Hepatocyte (in vitro differentiated cells): ENCODE measurements around the gene BRINP3. TPM values are rescaled to one million over a fixed set of nuclear protein-coding genes. Genes with fewer than 3 reads are reported as not detected.

Source experiments
- DNase-seq: peaks from one replicate; pipeline ENCODE4 v3.0.0-alpha.2; 2016; ENCODE audit warnings: low spot score
- H2AFZ ChIP-seq: fragments of 200-600 bp; sonication (generic); 2 replicates; pipeline ENCODE4 v1.6.0; 2016; ENCODE audit warnings: antibody characterized with exemption, mild to moderate bottlenecking
- H3K27ac ChIP-seq: fragments of 200-600 bp; sonication (generic); 2 replicates; pipeline ENCODE4 v1.5.1; 2016; ENCODE audit warnings: mild to moderate bottlenecking
- H3K27me3 ChIP-seq: fragments of 200-600 bp; sonication (generic); 2 replicates; pipeline ENCODE4 v1.6.1; 2016
- H3K36me3 ChIP-seq: fragments of 200-600 bp; sonication (generic); replicated peaks from 2 replicates; pipeline ENCODE4 v1.5.1; 2016; ENCODE audit warnings: low read depth; ENCODE audit not compliant: insufficient read depth
- H3K4me1 ChIP-seq: fragments of 200-600 bp; sonication (generic); 2 replicates; pipeline ENCODE4 v1.5.1; 2016; ENCODE audit warnings: mild to moderate bottlenecking, moderate library complexity; ENCODE audit not compliant: insufficient read depth
- H3K4me2 ChIP-seq: fragments of 200-600 bp; sonication (generic); 2 replicates; pipeline ENCODE4 v1.6.0; 2016
- H3K4me3 ChIP-seq: fragments of 200-600 bp; sonication (generic); 2 replicates; pipeline ENCODE4 v1.5.1; 2016; ENCODE audit warnings: mild to moderate bottlenecking
- H3K79me2 ChIP-seq: fragments of 200-600 bp; sonication (generic); 2 replicates; pipeline ENCODE4 v1.6.0; 2017; ENCODE audit warnings: mild to moderate bottlenecking
- H3K9me2 ChIP-seq: fragments of 200-600 bp; sonication (generic); replicated peaks from 2 replicates; pipeline ENCODE4 v1.6.0; 2017; ENCODE audit warnings: mild to moderate bottlenecking; ENCODE audit not compliant: insufficient read depth
- H3K9me3 ChIP-seq: fragments of 200-600 bp; sonication (generic); 2 replicates; pipeline ENCODE4 v1.5.1; 2016; ENCODE audit warnings: low read depth, mild to moderate bottlenecking
- H4K20me1 ChIP-seq: fragments of 200-600 bp; sonication (generic); 2 replicates; pipeline ENCODE4 v1.6.0; 2016; ENCODE audit warnings: mild to moderate bottlenecking; ENCODE audit not compliant: insufficient read depth, poor library complexity, severe bottlenecking
- EZH2 ChIP-seq: fragments of 200-600 bp; sonication (generic); IDR thresholded peaks from 2 replicates; pipeline ENCODE4 v1.6.1; 2016; ENCODE audit warnings: antibody characterized with exemption, mild to moderate bottlenecking, borderline replicate concordance
- EZH2phosphoT487 ChIP-seq: fragments of 200-600 bp; sonication (generic); IDR thresholded peaks from one replicate; pipeline ENCODE4 v1.6.1; 2018; ENCODE audit warnings: antibody characterized with exemption, mild to moderate bottlenecking, low read depth, moderate library complexity; ENCODE audit not compliant: unreplicated experiment, severe bottlenecking
- WGBS: methylation state at CpG from one replicate; pipeline ENCODE4 v1.1.6; 2016; ENCODE audit warnings: low lambda C conversion rate; ENCODE audit errors: missing lambda C conversion rate; 5-methylcytosine and 5-hydroxymethylcytosine counted together
- polyA plus RNA-seq: library from polyadenylated mRNA; unstranded; fragments of >200 nt; fragmentation: Nextera tagmentation; extraction: Ambion mirVana; gene quantifications from 2 replicates; pipeline ENCODE4 v1.2.1, GENCODE V29; 2016
- total RNA-seq: library from RNA; depleted of rRNA; stranded (reverse); fragments of >200 nt; gene quantifications from 2 replicates; pipeline ENCODE4 v1.2.3, GENCODE V29; 2014
- TF ChIP-seq, protein P1 (sequence below): fragments of 200-600 bp; sonication (generic); IDR thresholded peaks from 2 replicates; pipeline ENCODE4 v1.5.1; 2016; ENCODE audit warnings: antibody characterized with exemption, mild to moderate bottlenecking; ENCODE audit not compliant: poor library complexity

Gene BRINP3
- total and polyA plus RNA-seq, 2 experiments from 2014 or later: 15.3 to 37.9 TPM

DNA sequence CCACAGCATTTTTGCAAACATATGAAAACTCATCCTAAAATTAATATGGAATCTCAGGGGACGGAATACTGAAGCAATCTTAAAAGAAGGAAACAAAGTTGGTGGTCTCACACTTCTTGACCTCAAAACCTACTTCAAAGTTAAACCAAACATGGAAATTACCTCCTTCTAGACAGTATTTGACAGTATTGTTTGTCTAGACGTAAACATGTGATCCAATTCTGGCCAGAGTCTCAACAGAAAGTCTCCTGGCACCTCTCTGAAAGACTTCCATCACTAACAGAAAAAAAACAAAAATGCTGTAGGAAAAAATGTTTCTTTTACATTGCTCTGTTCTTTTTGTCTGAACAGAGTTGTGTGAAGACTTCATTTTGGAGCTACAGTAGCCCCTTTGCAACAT is 99.7 kb downstream of the BRINP3 start:
- no peak overlapping the region for H2AFZ ChIP-seq
- TF ChIP-seq EZH2phosphoT487 (no peak), EZH2 (no peak)
- TF ChIP-seq, protein P1, sequence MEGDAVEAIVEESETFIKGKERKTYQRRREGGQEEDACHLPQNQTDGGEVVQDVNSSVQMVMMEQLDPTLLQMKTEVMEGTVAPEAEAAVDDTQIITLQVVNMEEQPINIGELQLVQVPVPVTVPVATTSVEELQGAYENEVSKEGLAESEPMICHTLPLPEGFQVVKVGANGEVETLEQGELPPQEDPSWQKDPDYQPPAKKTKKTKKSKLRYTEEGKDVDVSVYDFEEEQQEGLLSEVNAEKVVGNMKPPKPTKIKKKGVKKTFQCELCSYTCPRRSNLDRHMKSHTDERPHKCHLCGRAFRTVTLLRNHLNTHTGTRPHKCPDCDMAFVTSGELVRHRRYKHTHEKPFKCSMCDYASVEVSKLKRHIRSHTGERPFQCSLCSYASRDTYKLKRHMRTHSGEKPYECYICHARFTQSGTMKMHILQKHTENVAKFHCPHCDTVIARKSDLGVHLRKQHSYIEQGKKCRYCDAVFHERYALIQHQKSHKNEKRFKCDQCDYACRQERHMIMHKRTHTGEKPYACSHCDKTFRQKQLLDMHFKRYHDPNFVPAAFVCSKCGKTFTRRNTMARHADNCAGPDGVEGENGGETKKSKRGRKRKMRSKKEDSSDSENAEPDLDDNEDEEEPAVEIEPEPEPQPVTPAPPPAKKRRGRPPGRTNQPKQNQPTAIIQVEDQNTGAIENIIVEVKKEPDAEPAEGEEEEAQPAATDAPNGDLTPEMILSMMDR: no peak
- H3K4me2 ChIP-seq: no peak overlapping the region
- H3K27me3 ChIP-seq: no peaks in the 10 kb centered on the region
- DNase-seq: no peak
- H3K36me3 ChIP-seq: no peaks in the 10 kb centered on the region
- no peak overlapping the region for H3K4me3 ChIP-seq
- H3K27ac ChIP-seq: no peak overlapping the region
- H4K20me1 ChIP-seq: no peaks in the 10 kb centered on the region
- 60% methylated on average over 2 of the region's 2 CpGs for WGBS
- no peaks in the 10 kb centered on the region for H3K79me2 ChIP-seq
- no peaks in the 10 kb centered on the region for H3K9me2 ChIP-seq
- no peaks in the 10 kb centered on the region for H3K4me1 ChIP-seq
- H3K9me3 ChIP-seq: no peaks in the 10 kb centered on the region

DNA sequence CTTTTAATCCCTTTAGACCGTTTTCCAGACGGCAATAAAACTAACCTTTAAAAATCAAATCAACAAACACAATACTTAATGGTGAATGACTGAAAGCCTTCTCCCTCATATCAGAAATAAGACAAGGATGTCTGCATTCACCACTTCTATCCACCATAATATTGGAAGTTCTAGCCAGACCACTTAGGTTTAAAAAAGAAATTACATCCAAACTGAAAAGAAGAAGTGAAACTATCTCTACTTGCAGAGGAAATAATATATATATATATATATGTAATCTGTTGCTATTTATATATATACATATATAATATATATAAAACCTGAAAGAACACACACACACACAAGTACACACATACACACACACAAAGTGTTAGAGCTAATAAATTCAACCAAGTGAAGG is 100.4 kb downstream of the BRINP3 start:
- H3K9me2 ChIP-seq: no peaks in the 10 kb centered on the region
- TF ChIP-seq EZH2 (no peak), EZH2phosphoT487 (no peak)
- TF ChIP-seq, protein P1: no peak
- no peak for DNase-seq
- no peak overlapping the region for H3K4me3 ChIP-seq
- no peaks in the 10 kb centered on the region for H3K9me3 ChIP-seq
- H4K20me1 ChIP-seq: no peaks in the 10 kb centered on the region
- H3K4me2 ChIP-seq: no peak overlapping the region
- H3K27ac ChIP-seq: no peak overlapping the region
- H3K36me3 ChIP-seq: no peaks in the 10 kb centered on the region
- H3K4me1 ChIP-seq: no peaks in the 10 kb centered on the region
- 61% methylated on average over 2 of the region's 2 CpGs for WGBS
- H3K27me3 ChIP-seq: no peaks in the 10 kb centered on the region
- no peak overlapping the region for H2AFZ ChIP-seq
- H3K79me2 ChIP-seq: no peaks in the 10 kb centered on the region

DNA sequence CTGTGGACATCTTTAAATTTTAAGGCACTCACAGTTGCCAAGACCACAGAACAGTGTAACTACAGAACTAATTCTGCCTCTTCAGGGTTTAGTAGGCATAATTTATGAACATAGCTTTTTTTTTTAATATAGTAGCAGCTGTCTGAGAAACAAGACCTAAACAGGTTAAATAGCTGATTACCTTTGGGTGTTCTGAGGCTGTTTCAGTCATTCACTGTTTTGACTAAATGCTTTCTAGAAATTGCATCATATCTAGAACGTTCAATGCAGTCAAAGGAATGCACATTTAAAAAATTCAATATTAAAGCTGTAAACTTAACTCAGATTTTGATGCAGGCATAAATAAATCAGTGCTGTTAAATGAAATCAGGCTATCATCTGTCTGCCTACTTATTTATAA is 101.6 kb downstream of the BRINP3 start:
- Histone ChIP-seq H3K4me3 (no peak overlapping the region), H3K9me3 (no peaks in the 10 kb centered on the region), H3K4me2 (no peak overlapping the region), H3K4me1 (no peaks in the 10 kb centered on the region), H3K27me3 (no peaks in the 10 kb centered on the region), H3K36me3 (no peaks in the 10 kb centered on the region), H3K9me2 (no peaks in the 10 kb centered on the region), H2AFZ (no peak overlapping the region), H3K79me2 (no peaks in the 10 kb centered on the region), H3K27ac (no peak overlapping the region), H4K20me1 (no peaks in the 10 kb centered on the region)
- no peak for DNase-seq
- no peak for TF ChIP-seq EZH2phosphoT487
- TF ChIP-seq EZH2: no peak
- TF ChIP-seq, protein P1: no peak
- WGBS: 58% methylated on average over 1 of the region's 1 CpG
